NCI-H2227 (cell line): ENCODE results near the gene LRRC3.

Experiments used
- DNase-seq: peaks from one replicate; lab custom pipeline; 2025; ENCODE audit not compliant: unreplicated experiment; lab: John Stamatoyannopoulos, UW

LRRC3 gene

GRCh38 chr21:44509539-44509938, 54.2 kb downstream of the LRRC3 start:
- no peak for DNase-seq

- DNase-seq: no peak
Measured at GRCh38 chr21:44510109-44510507, 54.8 kb downstream of the LRRC3 start.

GRCh38 chr21:44510508-44511218, 55.4 kb downstream of the LRRC3 start:
- peak; percentile 69 for DNase-seq

GRCh38 chr21:44511219-44511937, 56.1 kb downstream of the LRRC3 start:
- DNase-seq: no peak
